ENCODE measurements around the gene NABP1.
A peak's percentile ranks its signal among the peaks of the same experiment; 100 is the strongest.

NABP1 gene

GRCh38 chr2:191691016-191691735 is 13.2 kb downstream of the NABP1 start:
- Histone ChIP-seq H3K9me3 (ENCODE audit: control insufficient read depth, low read length) (no peaks in the 10 kb centered on the region), H2AFZ (peak overlapping the region; percentile 45), H3K27me3 (ENCODE audit: control insufficient read depth, insufficient read depth, low read length) (no peaks in the 10 kb centered on the region), H3K4me2 (ENCODE audit: low read length) (no peak overlapping the region), H3K4me3 (ENCODE audit: low read depth, low read length) (no peak overlapping the region), H3K79me2 (no peaks in the 10 kb centered on the region), H3K27ac (no peak overlapping the region), H3K9ac (no peak overlapping the region), H3K36me3 (ENCODE audit: control insufficient read depth, insufficient read depth, low read length) (no peaks in the 10 kb centered on the region), H3K4me1 (no peaks in the 10 kb centered on the region)
- TF ChIP-seq CTCF (IDR thresholded peaks at IDR 0.05): peak; percentile 68

GRCh38 chr2:191691898-191692297 is 14.0 kb downstream of the NABP1 start:
- Histone ChIP-seq H3K36me3 (ENCODE audit: control insufficient read depth, insufficient read depth, low read length) (no peaks in the 10 kb centered on the region), H3K9me3 (ENCODE audit: control insufficient read depth, low read length) (no peaks in the 10 kb centered on the region), H3K4me3 (ENCODE audit: low read depth, low read length) (no peak overlapping the region), H3K79me2 (no peaks in the 10 kb centered on the region), H2AFZ (no peak overlapping the region), H3K27ac (no peak overlapping the region), H3K4me2 (ENCODE audit: low read length) (no peak overlapping the region), H3K27me3 (ENCODE audit: control insufficient read depth, insufficient read depth, low read length) (no peaks in the 10 kb centered on the region), H3K4me1 (no peaks in the 10 kb centered on the region), H3K9ac (no peak overlapping the region)
- no peak for TF ChIP-seq CTCF (IDR thresholded peaks at IDR 0.05)

- Histone ChIP-seq H3K36me3 (ENCODE audit: control insufficient read depth, insufficient read depth, low read length) (no peaks in the 10 kb centered on the region), H2AFZ (no peak overlapping the region), H3K9me3 (ENCODE audit: control insufficient read depth, low read length) (no peaks in the 10 kb centered on the region), H3K27ac (no peak overlapping the region), H3K4me3 (ENCODE audit: low read depth, low read length) (no peak overlapping the region), H3K79me2 (no peaks in the 10 kb centered on the region), H3K27me3 (ENCODE audit: control insufficient read depth, insufficient read depth, low read length) (no peaks in the 10 kb centered on the region), H3K9ac (no peak overlapping the region), H3K4me2 (ENCODE audit: low read length) (no peak overlapping the region), H3K4me1 (no peaks in the 10 kb centered on the region)
- no peak for TF ChIP-seq CTCF (IDR thresholded peaks at IDR 0.05)
Measured at GRCh38 chr2:191692502-191693115, 14.7 kb downstream of the NABP1 start.

- no peaks in the 10 kb centered on the region for H3K4me1 ChIP-seq
- no peak overlapping the region for H3K4me3 ChIP-seq (ENCODE audit: low read depth, low read length)
- TF ChIP-seq CTCF (IDR thresholded peaks at IDR 0.05): no peak
- no peaks in the 10 kb centered on the region for H3K79me2 ChIP-seq
- no peak overlapping the region for H2AFZ ChIP-seq
- no peak overlapping the region for H3K27ac ChIP-seq
- H3K36me3 ChIP-seq (ENCODE audit: control insufficient read depth, insufficient read depth, low read length): no peaks in the 10 kb centered on the region
- no peaks in the 10 kb centered on the region for H3K27me3 ChIP-seq (ENCODE audit: control insufficient read depth, insufficient read depth, low read length)
- no peaks in the 10 kb centered on the region for H3K9me3 ChIP-seq (ENCODE audit: control insufficient read depth, low read length)
- no peak overlapping the region for H3K4me2 ChIP-seq (ENCODE audit: low read length)
- H3K9ac ChIP-seq: no peak overlapping the region
Measured at GRCh38 chr2:191693166-191693565, 15.2 kb downstream of the NABP1 start.

GRCh38 chr2:191693778-191694177 is 15.8 kb downstream of the NABP1 start:
- Histone ChIP-seq H2AFZ (no peak overlapping the region), H3K27me3 (ENCODE audit: control insufficient read depth, insufficient read depth, low read length) (no peaks in the 10 kb centered on the region), H3K9me3 (ENCODE audit: control insufficient read depth, low read length) (no peaks in the 10 kb centered on the region), H3K4me3 (ENCODE audit: low read depth, low read length) (no peak overlapping the region), H3K79me2 (no peaks in the 10 kb centered on the region), H3K27ac (no peak overlapping the region), H3K9ac (no peak overlapping the region), H3K4me1 (no peaks in the 10 kb centered on the region), H3K4me2 (ENCODE audit: low read length) (no peak overlapping the region), H3K36me3 (ENCODE audit: control insufficient read depth, insufficient read depth, low read length) (no peaks in the 10 kb centered on the region)
- TF ChIP-seq CTCF (IDR thresholded peaks at IDR 0.05): no peak
